PC-9 (cell line): ENCODE data around the gene DPYSL5. TPM values are rescaled to one million over a fixed set of nuclear protein-coding genes. Genes with fewer than 3 reads are reported as not detected.

ENCODE experiments used
- BruUV-seq: library from RNA; stranded (reverse); fragments of 400-500 nt; replicated peaks from 2 replicates; lab custom pipeline; 2021; lab: Mats Ljungman, UMichigan
- CTCF ChIA-PET: fragments of 300-600 bp; sonication (Branson Sonifier 250); formaldehyde crosslinking; loops from one replicate; lab custom pipeline; 2022; ENCODE audit warnings: antibody characterized with exemption; lab: Charles Lee
- POLR2A ChIA-PET: fragments of 300-600 bp; sonication (Branson Sonifier 250); formaldehyde crosslinking; loops from one replicate; lab custom pipeline; 2022; ENCODE audit warnings: antibody characterized with exemption; ENCODE audit not compliant: unreplicated experiment; lab: Charles Lee
- DNase-seq, 2 experiments: peaks; one replicate each; pipeline versions ENCODE4 v3.0.0 to v3.0.0-alpha.2; 2015 to 2022; ENCODE audit warnings: mixed read lengths in 1 of 2
- H2AFZ ChIP-seq: fragments of 200-600 bp; sonication (generic); 2 replicates; pipeline ENCODE4 v1.8.1; 2017; ENCODE audit warnings: antibody characterized with exemption
- H3F3A ChIP-seq: fragments of 200-600 bp; sonication (generic); 2 replicates; pipeline ENCODE4 v1.8.1; 2017; ENCODE audit warnings: antibody characterized with exemption, mild to moderate bottlenecking, low read depth; ENCODE audit not compliant: insufficient read depth
- H3K27ac ChIP-seq: fragments of 200-600 bp; sonication (generic); 2 replicates; pipeline ENCODE4 v1.6.1; 2016; ENCODE audit warnings: mixed run types
- H3K27me3 ChIP-seq: fragments of 200-600 bp; sonication (generic); 2 replicates; pipeline ENCODE4 v1.6.1; 2016; ENCODE audit warnings: low read depth, mixed run types; ENCODE audit not compliant: insufficient read depth
- H3K36me3 ChIP-seq: fragments of 200-600 bp; sonication (generic); 2 replicates; pipeline ENCODE4 v1.6.1; 2016; ENCODE audit warnings: low read depth, mixed run types
- H3K4me1 ChIP-seq: fragments of 200-600 bp; sonication (generic); replicated peaks from 2 replicates; pipeline ENCODE4 v1.6.1; 2016; ENCODE audit warnings: mixed run types; ENCODE audit not compliant: insufficient read depth
- H3K4me2 ChIP-seq: fragments of 200-600 bp; sonication (generic); 2 replicates; pipeline ENCODE4 v1.6.1; 2017; ENCODE audit warnings: mixed run types
- H3K4me3 ChIP-seq: fragments of 200-600 bp; sonication (generic); 2 replicates; pipeline ENCODE4 v1.6.1; 2016; ENCODE audit warnings: mixed run types
- H3K79me2 ChIP-seq: fragments of 200-600 bp; sonication (generic); 2 replicates; pipeline ENCODE4 v1.6.1; 2017; ENCODE audit warnings: low read depth, mixed run types
- H3K9me2 ChIP-seq: fragments of 200-600 bp; sonication (generic); 2 replicates; pipeline ENCODE4 v1.8.1; 2017; ENCODE audit warnings: mild to moderate bottlenecking; ENCODE audit not compliant: insufficient read depth
- H3K9me3 ChIP-seq: fragments of 200-600 bp; sonication (generic); 2 replicates; pipeline ENCODE4 v1.8.1; 2016; ENCODE audit warnings: low read depth; ENCODE audit not compliant: insufficient read depth
- H4K20me1 ChIP-seq: fragments of 200-600 bp; sonication (generic); 2 replicates; pipeline ENCODE4 v1.8.1; 2017; ENCODE audit not compliant: insufficient read depth
- EZH2 ChIP-seq: fragments of 200-600 bp; sonication (generic); IDR thresholded peaks from 2 replicates; pipeline ENCODE4 v1.8.0; 2017; ENCODE audit warnings: antibody characterized with exemption, low read depth
- intact Hi-C: fragments of 100-400 bp; cut with micrococcal nuclease; formaldehyde crosslinking; loops from one replicate; pipeline ENCODE4 v1.10.0; 2022; ENCODE audit not compliant: unreplicated experiment
- total RNA-seq: library from RNA; stranded (reverse); gene quantifications from 2 replicates; pipeline ENCODE4 v1.2.3, GENCODE V29; 2021
- TF ChIP-seq, protein P1 (sequence below): fragments of 200-600 bp; sonication (generic); conservative IDR thresholded peaks from 2 replicates; pipeline ENCODE4 v1.6.1; 2017; ENCODE audit warnings: mixed run types, antibody characterized with exemption, mild to moderate bottlenecking, moderate library complexity

Gene DPYSL5
- total RNA-seq, 1 experiment from 2014 or later, result not detected

DNA sequence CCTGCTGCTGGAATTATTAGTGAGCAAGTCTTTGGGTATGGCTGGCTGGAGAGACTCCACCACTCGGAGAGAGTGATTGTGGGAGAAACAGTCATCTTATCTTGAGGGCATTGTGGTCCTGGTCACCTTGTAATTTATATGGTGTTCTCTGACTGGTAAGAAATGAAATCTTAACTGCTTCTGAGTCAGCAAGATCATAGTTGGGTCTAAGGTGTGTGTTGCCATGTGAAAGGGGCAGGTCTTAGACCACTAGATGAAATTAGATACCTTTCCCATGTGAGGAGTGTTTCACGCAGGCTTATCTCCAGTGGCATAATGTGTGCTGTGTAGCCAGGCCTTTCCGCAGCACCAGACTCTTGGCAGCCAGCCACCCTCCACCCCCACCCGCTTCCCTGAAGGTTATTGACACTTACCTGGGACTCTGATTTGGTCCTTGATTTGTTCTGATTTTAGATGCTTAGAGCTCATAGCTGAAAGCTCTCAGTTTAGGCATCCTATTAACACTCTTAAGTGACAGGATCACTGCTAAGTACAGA lies 130.2 kb downstream of the DPYSL5 start:
- TF ChIP-seq, protein P1, sequence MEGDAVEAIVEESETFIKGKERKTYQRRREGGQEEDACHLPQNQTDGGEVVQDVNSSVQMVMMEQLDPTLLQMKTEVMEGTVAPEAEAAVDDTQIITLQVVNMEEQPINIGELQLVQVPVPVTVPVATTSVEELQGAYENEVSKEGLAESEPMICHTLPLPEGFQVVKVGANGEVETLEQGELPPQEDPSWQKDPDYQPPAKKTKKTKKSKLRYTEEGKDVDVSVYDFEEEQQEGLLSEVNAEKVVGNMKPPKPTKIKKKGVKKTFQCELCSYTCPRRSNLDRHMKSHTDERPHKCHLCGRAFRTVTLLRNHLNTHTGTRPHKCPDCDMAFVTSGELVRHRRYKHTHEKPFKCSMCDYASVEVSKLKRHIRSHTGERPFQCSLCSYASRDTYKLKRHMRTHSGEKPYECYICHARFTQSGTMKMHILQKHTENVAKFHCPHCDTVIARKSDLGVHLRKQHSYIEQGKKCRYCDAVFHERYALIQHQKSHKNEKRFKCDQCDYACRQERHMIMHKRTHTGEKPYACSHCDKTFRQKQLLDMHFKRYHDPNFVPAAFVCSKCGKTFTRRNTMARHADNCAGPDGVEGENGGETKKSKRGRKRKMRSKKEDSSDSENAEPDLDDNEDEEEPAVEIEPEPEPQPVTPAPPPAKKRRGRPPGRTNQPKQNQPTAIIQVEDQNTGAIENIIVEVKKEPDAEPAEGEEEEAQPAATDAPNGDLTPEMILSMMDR, result no peak
- no peak for TF ChIP-seq EZH2
- H3K36me3 ChIP-seq, result no peaks in the 10 kb centered on the region

DNA sequence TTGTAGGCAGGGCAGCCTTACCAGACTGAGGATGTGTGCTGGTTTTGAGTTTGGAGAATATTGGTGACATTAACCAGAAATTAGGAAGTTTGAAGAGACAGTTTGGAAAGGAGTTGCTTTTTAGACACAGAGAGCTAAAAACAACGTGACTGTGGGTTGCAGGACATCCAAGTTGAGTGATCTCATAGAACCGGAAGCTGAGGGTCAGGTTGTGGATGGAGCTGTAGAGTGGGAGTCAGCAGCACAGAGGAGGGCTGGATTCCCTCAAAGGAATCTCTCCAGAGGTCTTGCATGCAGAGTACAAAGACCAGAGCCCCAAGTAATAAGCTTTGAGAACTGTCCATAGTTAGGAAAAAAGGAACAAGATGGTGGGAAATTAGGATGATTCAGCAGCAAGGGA lies 131.8 kb downstream of the DPYSL5 start:
- Histone ChIP-seq H3K27me3 (no peaks in the 10 kb centered on the region), H3K9me3 (no peaks in the 10 kb centered on the region), H3K27ac (no peak overlapping the region), H3F3A (no peaks in the 10 kb centered on the region), H3K4me3 (no peak overlapping the region), H2AFZ (no peak overlapping the region), H3K4me2 (no peak overlapping the region), H3K36me3 (no peaks in the 10 kb centered on the region), H3K79me2 (peaks cover 17% of the 10 kb centered on the region), H3K9me2 (no peaks in the 10 kb centered on the region), H3K4me1 (peaks cover 13% of the 10 kb centered on the region), H4K20me1 (no peaks in the 10 kb centered on the region)
- intact Hi-C loops, result no loop called here
- ChIA-PET POLR2A (no interaction called here), CTCF (no interaction called here)
- TF ChIP-seq EZH2, result no peak
- TF ChIP-seq, protein P1, result no peak
- BruUV-seq, result no TSS peak
- DNase-seq, result no peak

More for the DNA sequence above, 130.2 kb downstream of the DPYSL5 start:
- Histone ChIP-seq H3K9me3 (no peaks in the 10 kb centered on the region), H3K27me3 (no peaks in the 10 kb centered on the region), H3K27ac (no peak overlapping the region), H2AFZ (no peak overlapping the region), H3K4me1 (peaks cover 13% of the 10 kb centered on the region), H3K4me2 (no peak overlapping the region), H3K4me3 (no peak overlapping the region), H4K20me1 (no peaks in the 10 kb centered on the region), H3F3A (no peaks in the 10 kb centered on the region), H3K9me2 (no peaks in the 10 kb centered on the region), H3K79me2 (peaks cover 18% of the 10 kb centered on the region)
- CTCF ChIA-PET, result interaction anchor here (0.6 kb wide), 1 partner anchor 414 kb away, joined by 5 read pairs; no protein-coding TSS in a partner anchor
- DNase-seq, result peak in 1 of 2 experiments; percentile 41
- BruUV-seq, result no TSS peak
- POLR2A ChIA-PET, result no interaction called here
- intact Hi-C loops, result no loop called here

DNA sequence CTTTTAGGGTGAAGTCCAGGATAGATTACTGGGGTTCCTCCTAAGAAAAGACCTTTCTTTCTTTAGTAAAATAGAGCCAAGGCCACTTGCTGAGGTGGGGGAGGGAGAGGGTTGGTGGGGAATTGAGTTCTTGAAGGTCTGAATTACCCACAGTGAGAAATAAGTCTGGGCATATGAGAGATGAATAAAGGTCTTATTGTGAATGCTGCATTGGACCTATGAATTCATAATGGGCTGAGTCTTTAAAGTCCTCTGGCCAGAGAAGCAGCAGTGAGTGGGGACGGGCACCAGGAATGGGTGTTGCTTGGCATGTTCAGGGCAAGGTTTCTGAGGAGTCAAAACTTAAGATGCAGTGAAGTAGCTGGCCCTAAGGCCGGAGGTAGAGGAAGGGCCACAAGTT lies 133.0 kb downstream of the DPYSL5 start:
- H3K4me1 ChIP-seq, result peaks cover 13% of the 10 kb centered on the region
- H3K79me2 ChIP-seq, result peaks cover 9% of the 10 kb centered on the region; the same call in 1 of the 2 replicates
- TF ChIP-seq EZH2, result no peak
- TF ChIP-seq, protein P1, result no peak
- BruUV-seq, result no TSS peak
- DNase-seq, result no peak
- no peak overlapping the region for H3K27ac ChIP-seq
- H3K36me3 ChIP-seq, result no peaks in the 10 kb centered on the region
- no peaks in the 10 kb centered on the region for H3K9me3 ChIP-seq
- H3K4me2 ChIP-seq, result no peak overlapping the region
- CTCF ChIA-PET, result interaction anchor here (0.5 kb wide), 1 partner anchor 11 kb away, joined by 3 read pairs; no protein-coding TSS in a partner anchor
- H4K20me1 ChIP-seq, result no peaks in the 10 kb centered on the region
- H2AFZ ChIP-seq, result no peak overlapping the region
- POLR2A ChIA-PET, result no interaction called here
- no peaks in the 10 kb centered on the region for H3K27me3 ChIP-seq
- H3K4me3 ChIP-seq, result no peak overlapping the region
- H3F3A ChIP-seq, result no peaks in the 10 kb centered on the region
- H3K9me2 ChIP-seq, result no peaks in the 10 kb centered on the region
- intact Hi-C loops, result no loop called here
